Measurements from ENCODE around the gene SH3BP1. TPM values are rescaled to one million over a fixed set of nuclear protein-coding genes. Genes with fewer than 3 reads are reported as not detected.

The SH3BP1 gene
- total RNA-seq, 1 donor from 2014 or later: 88.4 TPM

DNA sequence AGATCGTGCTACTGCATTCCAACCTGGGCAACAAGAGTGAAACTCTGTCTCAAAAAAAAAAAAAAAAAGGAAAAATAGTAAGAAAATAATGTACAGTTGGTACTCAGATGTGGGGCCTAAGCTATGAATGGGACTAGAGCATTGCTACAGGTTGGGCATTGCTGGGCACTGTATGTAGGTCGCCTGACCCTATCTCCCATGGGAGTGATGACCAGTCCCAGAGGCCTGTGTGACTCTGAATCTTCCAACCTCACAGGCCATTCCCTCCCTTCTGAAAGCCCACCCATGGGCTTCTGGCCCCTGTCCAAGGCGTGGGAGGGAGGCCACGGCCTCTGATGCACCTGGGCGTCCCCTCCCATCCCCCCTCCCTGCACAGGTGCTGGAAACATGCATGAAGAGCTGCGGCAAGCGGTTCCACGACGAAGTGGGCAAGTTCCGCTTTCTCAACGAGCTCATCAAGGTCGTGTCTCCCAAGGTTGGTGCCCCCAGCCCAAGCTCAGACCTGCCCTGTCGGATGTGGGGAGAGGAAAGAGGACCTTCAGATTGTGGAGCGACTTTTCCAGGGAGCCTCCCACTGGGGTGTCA is 21.3 kb upstream of the SH3BP1 start:
- Mint-ChIP-seq H3K4me1 (peaks cover 30% of the 10 kb centered on the region), H3K27me3 (no peaks in the 10 kb centered on the region), H3K4me3 (no peak overlapping the region), H3K27ac (peak overlapping the region; percentile 83), H3K36me3 (ENCODE audit: low read depth) (peaks cover 69% of the 10 kb centered on the region), H3K9me3 (no peaks in the 10 kb centered on the region)
- intact Hi-C loops (cut with micrococcal nuclease): loop anchor here (1.0 kb wide), 1 partner anchor 15 kb away; no protein-coding TSS in a partner anchor
- peak; percentile 72 for ATAC-seq (ENCODE audit: low read depth)
- no peak for TF ChIP-seq CTCF (IDR thresholded peaks at IDR 0.05)
- DNase-seq: no peak
- ChIA-PET CTCF (interaction anchor here (1.5 to 1.8 kb wide), 4 partner anchors 9 to 24 kb away, joined by 5 to 11 read pairs (median 6); partner anchors contain the start of gene GGA1), POLR2A (interaction anchor here (0.6 to 6.0 kb wide), 5 partner anchors 9 to 79 kb away, joined by 3 to 54 read pairs (median 16); partner anchors contain the start of gene GGA1)

GRCh38 chr22:37618674-37619073 is 20.8 kb upstream of the SH3BP1 start:
- Mint-ChIP-seq H3K27ac (peak overlapping the region; percentile 83), H3K27me3 (no peaks in the 10 kb centered on the region), H3K4me3 (no peak overlapping the region), H3K36me3 (ENCODE audit: low read depth) (peaks cover 71% of the 10 kb centered on the region), H3K9me3 (no peaks in the 10 kb centered on the region), H3K4me1 (peaks cover 35% of the 10 kb centered on the region)
- no peak for TF ChIP-seq CTCF (IDR thresholded peaks at IDR 0.05)
- ChIA-PET POLR2A (interaction anchor here (0.6 to 6.0 kb wide), 6 partner anchors 8 to 79 kb away, joined by 3 to 54 read pairs (median 12); partner anchors contain the start of gene GGA1), CTCF (interaction anchor here (1.5 to 1.8 kb wide), 3 partner anchors 9 to 24 kb away, joined by 5 to 11 read pairs (median 5); partner anchors contain the start of gene GGA1)
- ATAC-seq (ENCODE audit: low read depth): no peak
- no peak for DNase-seq
- intact Hi-C loops (cut with micrococcal nuclease): loop anchor here (1.0 kb wide), 1 partner anchor 15 kb away; no protein-coding TSS in a partner anchor

DNA sequence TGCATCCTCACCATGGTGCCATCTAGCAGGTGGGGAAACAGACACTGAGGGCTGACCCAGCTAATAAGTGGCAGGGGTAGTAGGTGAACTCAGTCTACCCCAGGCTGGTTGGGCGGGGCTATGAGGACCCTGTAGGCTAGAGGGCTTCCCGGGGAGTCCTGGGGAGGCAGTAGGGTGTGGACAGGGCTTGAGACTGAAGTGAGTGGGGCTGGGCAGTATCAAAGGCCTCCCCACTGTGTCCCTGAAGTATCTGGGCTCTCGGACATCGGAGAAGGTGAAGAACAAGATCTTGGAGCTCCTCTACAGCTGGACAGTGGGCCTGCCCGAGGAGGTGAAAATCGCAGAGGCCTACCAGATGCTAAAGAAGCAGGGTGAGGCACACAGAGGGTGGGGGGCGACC is 19.5 kb upstream of the SH3BP1 start:
- ATAC-seq (ENCODE audit: low read depth) (no peak), DNase-seq (no peak)
- Mint-ChIP-seq H3K4me3 (no peak overlapping the region), H3K27ac (peak overlapping the region; percentile 24), H3K27me3 (no peaks in the 10 kb centered on the region), H3K4me1 (peaks cover 46% of the 10 kb centered on the region), H3K9me3 (no peaks in the 10 kb centered on the region), H3K36me3 (ENCODE audit: low read depth) (peaks cover 65% of the 10 kb centered on the region)
- CTCF ChIA-PET: interaction anchor here (0.7 to 2.8 kb wide), 4 partner anchors 13 to 61 kb away, joined by 3 to 11 read pairs (median 4); no protein-coding TSS in a partner anchor
- no peak for TF ChIP-seq CTCF (IDR thresholded peaks at IDR 0.05)
- intact Hi-C loops (cut with micrococcal nuclease): no loop called here
- POLR2A ChIA-PET: interaction anchor here (1.1 to 6.0 kb wide), 5 partner anchors 11 to 62 kb away, joined by 3 to 54 read pairs (median 5); partner anchors contain the start of gene GGA1

DNA sequence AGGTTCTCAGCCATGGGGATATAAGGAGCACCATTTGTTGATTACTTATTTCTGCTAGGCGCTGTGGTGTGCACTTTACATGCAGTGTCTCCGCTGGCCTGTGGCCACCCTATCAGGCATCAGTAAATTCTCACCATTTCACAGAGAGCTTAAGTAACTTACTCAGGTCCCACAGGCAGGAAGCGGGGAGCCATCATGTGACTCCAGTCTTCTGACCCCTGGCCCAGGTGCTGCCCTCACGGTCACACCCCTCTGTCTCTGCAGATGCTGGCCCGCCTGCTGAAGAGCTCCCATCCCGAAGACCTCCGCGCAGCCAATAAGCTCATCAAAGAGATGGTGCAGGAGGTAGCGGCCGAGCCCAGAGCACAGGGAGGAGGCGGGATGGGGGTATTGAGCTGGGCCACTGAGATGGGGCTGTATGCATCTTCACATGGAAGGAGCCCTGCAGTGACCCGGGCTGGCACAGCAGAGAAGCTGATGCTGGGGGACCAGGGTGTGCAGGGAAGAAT is 18.1 kb upstream of the SH3BP1 start:
- ChIA-PET CTCF (interaction anchor here (1.1 to 2.8 kb wide), 6 partner anchors 10 to 62 kb away, joined by 3 to 12 read pairs (median 5); no protein-coding TSS in a partner anchor), POLR2A (interaction anchor here (0.6 to 6.0 kb wide), 3 partner anchors 11 to 1831 kb away, joined by 5 to 54 read pairs (median 32); partner anchors contain the start of gene GGA1)
- no peak overlapping the region for H3K4me3 Mint-ChIP-seq
- H3K27ac Mint-ChIP-seq: no peak overlapping the region
- no peaks in the 10 kb centered on the region for H3K27me3 Mint-ChIP-seq
- ATAC-seq (ENCODE audit: low read depth) (no peak), DNase-seq (no peak)
- intact Hi-C loops (cut with micrococcal nuclease): no loop called here
- no peaks in the 10 kb centered on the region for H3K9me3 Mint-ChIP-seq
- H3K4me1 Mint-ChIP-seq: peaks cover 56% of the 10 kb centered on the region
- peaks cover 66% of the 10 kb centered on the region for H3K36me3 Mint-ChIP-seq (ENCODE audit: low read depth)
- no peak for TF ChIP-seq CTCF (IDR thresholded peaks at IDR 0.05)
